GM06990 (cell line): ENCODE results near the gene CPXM2.

ENCODE experiments used
- DNase-seq: peaks from one replicate; pipeline ENCODE4 v3.0.0-alpha.2; 2011; ENCODE audit not compliant: insufficient read length; ENCODE audit errors: extremely low read depth
- H3K27me3 ChIP-seq: replicated peaks from 2 replicates; pipeline ENCODE4 v1.6.0; 2011; ENCODE audit warnings: low read length; ENCODE audit not compliant: control insufficient read depth, insufficient read depth
- H3K36me3 ChIP-seq: 2 replicates; pipeline ENCODE4 v1.5.1; 2011; ENCODE audit warnings: low read length; ENCODE audit not compliant: control insufficient read depth, insufficient read depth
- H3K4me3 ChIP-seq: replicated peaks from 2 replicates; pipeline ENCODE4 v1.5.1; 2011; ENCODE audit warnings: low read depth, mild to moderate bottlenecking, control low read depth, low read length
- TF ChIP-seq, protein P1 (sequence below): IDR thresholded peaks from 2 replicates; pipeline ENCODE4 v1.5.1; 2011; ENCODE audit warnings: low read length, control low read depth, mild to moderate bottlenecking, inconsistent platforms; ENCODE audit not compliant: insufficient read depth, poor library complexity, severe bottlenecking

The CPXM2 gene

DNA sequence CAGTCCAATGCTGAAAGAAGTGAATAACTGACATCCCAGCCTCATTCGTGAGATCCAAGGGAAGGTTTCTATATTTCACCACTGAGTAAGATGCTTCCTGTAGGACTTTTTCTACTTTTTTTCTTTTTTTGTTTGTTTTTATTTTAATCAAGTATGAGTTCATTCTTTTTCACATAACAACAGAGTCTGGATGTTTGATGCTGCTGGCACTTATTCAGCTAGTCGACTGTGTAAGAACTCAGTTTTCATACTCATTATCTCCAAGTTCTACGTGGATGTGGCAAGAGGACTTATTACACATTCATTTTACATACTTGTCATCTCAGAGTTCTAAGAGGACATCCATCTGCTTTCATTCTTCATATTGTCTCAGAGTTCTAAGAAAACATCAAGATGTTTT, 86.9 kb downstream of the CPXM2 start:
- no peaks in the 10 kb centered on the region; the same call in 1 of the 2 replicates for H3K27me3 ChIP-seq
- H3K4me3 ChIP-seq, result no peak overlapping the region
- no peaks in the 10 kb centered on the region for H3K36me3 ChIP-seq
- no peak for DNase-seq
- TF ChIP-seq, protein P1, sequence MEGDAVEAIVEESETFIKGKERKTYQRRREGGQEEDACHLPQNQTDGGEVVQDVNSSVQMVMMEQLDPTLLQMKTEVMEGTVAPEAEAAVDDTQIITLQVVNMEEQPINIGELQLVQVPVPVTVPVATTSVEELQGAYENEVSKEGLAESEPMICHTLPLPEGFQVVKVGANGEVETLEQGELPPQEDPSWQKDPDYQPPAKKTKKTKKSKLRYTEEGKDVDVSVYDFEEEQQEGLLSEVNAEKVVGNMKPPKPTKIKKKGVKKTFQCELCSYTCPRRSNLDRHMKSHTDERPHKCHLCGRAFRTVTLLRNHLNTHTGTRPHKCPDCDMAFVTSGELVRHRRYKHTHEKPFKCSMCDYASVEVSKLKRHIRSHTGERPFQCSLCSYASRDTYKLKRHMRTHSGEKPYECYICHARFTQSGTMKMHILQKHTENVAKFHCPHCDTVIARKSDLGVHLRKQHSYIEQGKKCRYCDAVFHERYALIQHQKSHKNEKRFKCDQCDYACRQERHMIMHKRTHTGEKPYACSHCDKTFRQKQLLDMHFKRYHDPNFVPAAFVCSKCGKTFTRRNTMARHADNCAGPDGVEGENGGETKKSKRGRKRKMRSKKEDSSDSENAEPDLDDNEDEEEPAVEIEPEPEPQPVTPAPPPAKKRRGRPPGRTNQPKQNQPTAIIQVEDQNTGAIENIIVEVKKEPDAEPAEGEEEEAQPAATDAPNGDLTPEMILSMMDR, result no peak

DNA sequence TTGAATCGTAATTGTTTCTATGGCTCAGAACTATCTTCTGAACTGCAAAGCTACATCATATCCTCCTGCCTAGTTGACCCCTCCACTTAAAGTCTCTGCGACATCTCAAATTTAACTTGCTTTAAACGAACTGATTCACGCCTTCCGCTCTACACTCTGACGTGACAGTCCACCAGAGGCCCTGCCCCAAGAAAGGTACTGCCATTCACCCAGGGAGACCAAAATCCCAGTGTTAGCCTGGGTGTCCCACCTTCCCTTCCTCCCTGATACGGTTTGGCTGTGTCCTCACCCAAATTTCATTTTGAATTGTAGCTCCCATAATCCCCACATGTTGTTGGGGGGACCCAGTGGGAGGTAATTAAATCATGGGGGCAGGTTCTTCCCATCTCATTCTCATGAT, 90.8 kb downstream of the CPXM2 start:
- TF ChIP-seq, protein P1, result no peak
- no peak for DNase-seq
- no peaks in the 10 kb centered on the region; the same call in 1 of the 2 replicates for H3K27me3 ChIP-seq
- no peak overlapping the region for H3K4me3 ChIP-seq
- H3K36me3 ChIP-seq, result no peaks in the 10 kb centered on the region

DNA sequence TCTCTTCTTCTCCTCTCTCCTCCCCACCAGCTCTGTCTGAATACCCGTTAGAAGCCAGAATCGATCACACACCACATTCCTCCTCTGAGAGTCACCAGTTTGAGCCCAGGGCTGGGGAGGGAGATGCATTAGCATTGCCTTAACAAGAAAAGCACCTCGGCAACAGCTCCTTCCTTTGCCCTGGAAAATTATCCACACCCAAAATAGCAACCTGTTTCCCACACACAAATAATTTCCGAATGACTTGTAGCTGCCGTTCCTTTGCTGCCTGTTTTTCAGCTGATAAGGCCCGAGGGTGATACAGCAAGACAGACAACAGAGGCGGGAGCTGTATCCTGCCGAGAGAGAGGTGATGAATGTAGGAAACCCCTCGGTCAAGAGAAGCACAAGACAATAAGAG, 91.3 kb downstream of the CPXM2 start:
- no peak for DNase-seq
- H3K27me3 ChIP-seq, result no peaks in the 10 kb centered on the region; the same call in 1 of the 2 replicates
- H3K36me3 ChIP-seq, result no peaks in the 10 kb centered on the region
- TF ChIP-seq, protein P1, result no peak
- H3K4me3 ChIP-seq, result no peak overlapping the region

DNA sequence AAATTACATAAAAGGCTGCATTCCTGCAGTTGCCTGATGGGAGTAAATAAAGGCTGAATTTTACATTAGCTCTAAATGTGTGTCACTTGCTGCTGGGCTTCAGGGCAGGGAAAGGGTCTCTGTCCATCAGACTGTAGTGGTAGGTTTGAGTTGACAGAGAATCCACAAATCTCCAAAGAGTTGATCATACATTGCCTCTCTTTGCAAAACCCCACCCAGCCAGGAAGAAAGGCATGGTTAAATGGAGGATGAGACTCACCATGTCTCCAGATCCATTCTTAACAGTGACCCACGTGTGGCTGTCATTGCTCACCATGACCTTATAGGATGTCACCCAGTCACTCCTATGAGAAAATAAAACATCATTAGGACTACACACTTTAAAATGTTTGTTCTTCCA, 92.8 kb downstream of the CPXM2 start:
- TF ChIP-seq, protein P1, result no peak
- no peak overlapping the region for H3K4me3 ChIP-seq
- H3K36me3 ChIP-seq, result no peaks in the 10 kb centered on the region
- DNase-seq, result no peak
- peaks cover 2% of the 10 kb centered on the region; the same call in 1 of the 2 replicates for H3K27me3 ChIP-seq

DNA sequence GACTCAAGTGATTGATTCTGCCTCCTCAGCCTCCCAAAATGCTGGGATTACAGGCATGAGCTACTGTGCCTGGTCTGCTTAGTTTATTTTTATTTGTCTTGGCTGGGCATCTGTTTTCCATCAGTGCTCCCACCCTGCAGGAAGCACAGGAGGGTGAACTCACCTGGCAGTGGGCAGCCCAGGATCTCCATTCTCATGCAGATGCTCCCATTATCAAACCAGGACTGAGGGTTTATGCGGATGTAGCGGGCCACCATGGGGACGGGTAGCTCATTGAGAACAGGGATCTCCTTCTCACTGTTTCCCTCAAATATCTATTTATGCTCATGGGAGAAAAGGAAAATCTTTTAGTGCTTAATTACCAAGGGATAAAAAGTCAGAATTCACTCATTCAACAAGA, 93.8 kb downstream of the CPXM2 start:
- H3K27me3 ChIP-seq, result peaks cover 2% of the 10 kb centered on the region; the same call in 1 of the 2 replicates
- H3K4me3 ChIP-seq, result no peak overlapping the region
- DNase-seq, result no peak
- TF ChIP-seq, protein P1, result no peak
- no peaks in the 10 kb centered on the region for H3K36me3 ChIP-seq

DNA sequence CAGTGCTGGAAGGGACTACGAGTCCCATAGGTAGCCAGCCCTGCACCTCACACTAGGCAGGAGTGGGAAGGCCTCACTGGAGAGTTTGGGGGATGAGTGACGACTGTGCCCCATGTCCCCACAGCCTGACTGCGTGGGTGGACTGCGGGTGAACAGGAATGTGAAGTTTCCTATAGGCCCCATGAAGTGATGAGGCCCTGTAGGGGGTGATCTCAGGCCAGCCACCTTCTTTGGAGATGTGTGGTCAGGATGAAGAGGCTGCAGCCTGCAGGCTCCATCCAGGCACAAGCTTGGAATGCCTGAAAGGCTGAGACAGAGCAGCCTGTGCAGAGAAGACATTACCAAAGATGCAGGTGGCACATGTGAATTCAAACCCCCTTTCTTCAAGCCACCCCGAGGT, 94.9 kb downstream of the CPXM2 start:
- TF ChIP-seq, protein P1, result no peak
- peaks cover 2% of the 10 kb centered on the region; the same call in 1 of the 2 replicates for H3K27me3 ChIP-seq
- no peak overlapping the region for H3K4me3 ChIP-seq
- DNase-seq, result no peak
- H3K36me3 ChIP-seq, result no peaks in the 10 kb centered on the region
